K562 (cell line): ENCODE measurements around the gene GAS2L2. TPM values are rescaled to one million over a fixed set of nuclear protein-coding genes. Genes with fewer than 3 reads are reported as not detected.

ENCODE experiments used
- polyA plus RNA-seq, 8 experiments: library from polyadenylated mRNA; depleted of rRNA in 4 of 8; stranded (reverse) in 5 of 8; unstranded in 3 of 8; fragments of >200 nt; fragmentation: Nextera tagmentation in 2 of 8; fragmentation: Illumina TruSeq in 1 of 8; extraction: Ambion mirVana in 2 of 8; extraction: Trizol in 1 of 8; gene quantifications; 2 replicates each; pipeline versions ENCODE4 v1.2.1 to v1.2.3, GENCODE V29; 2011 to 2014; ENCODE audit warnings: inconsistent platforms in 1 of 8, missing spikeins in 1 of 8
- total RNA-seq, 7 experiments: library from RNA; depleted of rRNA in 6 of 7; stranded (reverse); fragments of >200 nt in 6 of 7; fragmentation: Illumina TruSeq in 2 of 7; extraction: Trizol in 2 of 7; gene quantifications; 2 replicates each; pipeline versions ENCODE4 v1.2.1 to v1.2.3, GENCODE V29; 2011 to 2021; ENCODE audit warnings: low replicate concordance in 1 of 7

The GAS2L2 gene
- total and polyA plus RNA-seq, 9 of the 15 experiments (the other 6 are each of a cell fraction or from before 2014, with no cell fraction given) = not detected

Other genes starting within 250 kb of the GAS2L2 start
Only the 7 nearest of the 15 such genes appear.
- 90.5 and 115 TPM in 2 replicates for gene AP2B1, start 165.9 kb downstream of the GAS2L2 start, total RNA-seq (2014; rRNA removed)
- gene AP2B1, start 165.9 kb downstream of the GAS2L2 start, total RNA-seq (2014; rRNA removed; fragmentation: Illumina TruSeq; extraction: Trizol) = 114 and 135 TPM in 2 replicates
- 82.0 and 85.9 TPM in 2 replicates for gene AP2B1, start 165.9 kb downstream of the GAS2L2 start, total RNA-seq (2015; rRNA removed; fragmentation: Illumina TruSeq; extraction: Trizol)
- gene AP2B1, start 165.9 kb downstream of the GAS2L2 start, total RNA-seq (2021) = 221 and 245 TPM in 2 replicates
- gene AP2B1, start 165.9 kb downstream of the GAS2L2 start, polyA plus RNA-seq (2011; rRNA removed) = 154 and 287 TPM in 2 replicates
- 191 and 204 TPM in 2 replicates for gene AP2B1, start 165.9 kb downstream of the GAS2L2 start, polyA plus RNA-seq (2014; fragmentation: Illumina TruSeq; extraction: Trizol)
- gene AP2B1, start 165.9 kb downstream of the GAS2L2 start, polyA plus RNA-seq (2014; fragmentation: Nextera tagmentation; extraction: Ambion mirVana) = 10 to 100 TPM; 60.1 to 63.6 TPM
- gene AP2B1, start 165.9 kb downstream of the GAS2L2 start, polyA plus RNA-seq (2014; rRNA removed) = 105 and 126 TPM in 2 replicates
- 0.14 and 0.16 TPM in 2 replicates for gene RASL10B, start 21.6 kb downstream of the GAS2L2 start, total RNA-seq (2014; rRNA removed)
- 0.04 and 0.06 TPM in 2 replicates for gene RASL10B, start 21.6 kb downstream of the GAS2L2 start, total RNA-seq (2014; rRNA removed; fragmentation: Illumina TruSeq; extraction: Trizol)
- gene RASL10B, start 21.6 kb downstream of the GAS2L2 start, total RNA-seq (2015; rRNA removed; fragmentation: Illumina TruSeq; extraction: Trizol) = 0.07 and 0.11 TPM in 2 replicates
- 0.11 and 0.22 TPM in 2 replicates for gene RASL10B, start 21.6 kb downstream of the GAS2L2 start, total RNA-seq (2021)
- 0.16 and 0.31 TPM in 2 replicates for gene RASL10B, start 21.6 kb downstream of the GAS2L2 start, polyA plus RNA-seq (2011; rRNA removed)
- gene RASL10B, start 21.6 kb downstream of the GAS2L2 start, polyA plus RNA-seq (2014; fragmentation: Illumina TruSeq; extraction: Trizol) = 0.11 and 0.12 TPM in 2 replicates
- gene RASL10B, start 21.6 kb downstream of the GAS2L2 start, polyA plus RNA-seq (2014; fragmentation: Nextera tagmentation; extraction: Ambion mirVana) = not detected
- 0.03 and 0.27 TPM in 2 replicates for gene RASL10B, start 21.6 kb downstream of the GAS2L2 start, polyA plus RNA-seq (2014; rRNA removed)
- not detected in 2 replicates for gene C17orf50, start 7.6 kb upstream of the GAS2L2 start, total RNA-seq (2014; rRNA removed)
- gene C17orf50, start 7.6 kb upstream of the GAS2L2 start, total RNA-seq (2014; rRNA removed; fragmentation: Illumina TruSeq; extraction: Trizol) = not detected in 2 replicates
- not detected in 2 replicates for gene C17orf50, start 7.6 kb upstream of the GAS2L2 start, total RNA-seq (2015; rRNA removed; fragmentation: Illumina TruSeq; extraction: Trizol)
- gene C17orf50, start 7.6 kb upstream of the GAS2L2 start, total RNA-seq (2021) = not detected in 2 replicates
- not detected in 2 replicates for gene C17orf50, start 7.6 kb upstream of the GAS2L2 start, polyA plus RNA-seq (2011; rRNA removed)
- gene C17orf50, start 7.6 kb upstream of the GAS2L2 start, polyA plus RNA-seq (2014; fragmentation: Illumina TruSeq; extraction: Trizol) = not detected in 2 replicates
- gene C17orf50, start 7.6 kb upstream of the GAS2L2 start, polyA plus RNA-seq (2014; fragmentation: Nextera tagmentation; extraction: Ambion mirVana) = not detected
- not detected in 2 replicates for gene C17orf50, start 7.6 kb upstream of the GAS2L2 start, polyA plus RNA-seq (2014; rRNA removed)
- not detected in 2 replicates for gene MMP28, start 42.4 kb upstream of the GAS2L2 start, total RNA-seq (2014; rRNA removed)
- not detected in 2 replicates for gene MMP28, start 42.4 kb upstream of the GAS2L2 start, total RNA-seq (2014; rRNA removed; fragmentation: Illumina TruSeq; extraction: Trizol)
- gene MMP28, start 42.4 kb upstream of the GAS2L2 start, total RNA-seq (2015; rRNA removed; fragmentation: Illumina TruSeq; extraction: Trizol) = not detected in 2 replicates
- not detected in 2 replicates for gene MMP28, start 42.4 kb upstream of the GAS2L2 start, total RNA-seq (2021)
- not detected in 2 replicates for gene MMP28, start 42.4 kb upstream of the GAS2L2 start, polyA plus RNA-seq (2011; rRNA removed)
- not detected in 2 replicates for gene MMP28, start 42.4 kb upstream of the GAS2L2 start, polyA plus RNA-seq (2014; fragmentation: Illumina TruSeq; extraction: Trizol)
- gene MMP28, start 42.4 kb upstream of the GAS2L2 start, polyA plus RNA-seq (2014; fragmentation: Nextera tagmentation; extraction: Ambion mirVana) = not detected
- gene MMP28, start 42.4 kb upstream of the GAS2L2 start, polyA plus RNA-seq (2014; rRNA removed) = not detected in 2 replicates
- gene TAF15, start 56.2 kb upstream of the GAS2L2 start, total RNA-seq (2014; rRNA removed) = 50.2 and 54.5 TPM in 2 replicates
- gene TAF15, start 56.2 kb upstream of the GAS2L2 start, total RNA-seq (2014; rRNA removed; fragmentation: Illumina TruSeq; extraction: Trizol) = 56.8 and 64.3 TPM in 2 replicates
- 45.9 and 50.7 TPM in 2 replicates for gene TAF15, start 56.2 kb upstream of the GAS2L2 start, total RNA-seq (2015; rRNA removed; fragmentation: Illumina TruSeq; extraction: Trizol)
- 178 and 213 TPM in 2 replicates for gene TAF15, start 56.2 kb upstream of the GAS2L2 start, total RNA-seq (2021)
- gene TAF15, start 56.2 kb upstream of the GAS2L2 start, polyA plus RNA-seq (2011; rRNA removed) = 60.0 and 77.7 TPM in 2 replicates
- gene TAF15, start 56.2 kb upstream of the GAS2L2 start, polyA plus RNA-seq (2014; fragmentation: Illumina TruSeq; extraction: Trizol) = 267 and 272 TPM in 2 replicates
- 10 to 100 TPM in 1 of 2 experiments, 1 to 10 TPM in 1; 4.1 to 22.7 TPM for gene TAF15, start 56.2 kb upstream of the GAS2L2 start, polyA plus RNA-seq (2014; fragmentation: Nextera tagmentation; extraction: Ambion mirVana)
- gene TAF15, start 56.2 kb upstream of the GAS2L2 start, polyA plus RNA-seq (2014; rRNA removed) = 142 and 171 TPM in 2 replicates
- gene HEATR9, start 115.7 kb upstream of the GAS2L2 start, total RNA-seq (2014; rRNA removed) = not detected in 2 replicates
- not detected in 2 replicates for gene HEATR9, start 115.7 kb upstream of the GAS2L2 start, total RNA-seq (2014; rRNA removed; fragmentation: Illumina TruSeq; extraction: Trizol)
- gene HEATR9, start 115.7 kb upstream of the GAS2L2 start, total RNA-seq (2015; rRNA removed; fragmentation: Illumina TruSeq; extraction: Trizol) = not detected in 2 replicates
- gene HEATR9, start 115.7 kb upstream of the GAS2L2 start, total RNA-seq (2021) = not detected in 2 replicates
- not detected in 2 replicates for gene HEATR9, start 115.7 kb upstream of the GAS2L2 start, polyA plus RNA-seq (2011; rRNA removed)
- gene HEATR9, start 115.7 kb upstream of the GAS2L2 start, polyA plus RNA-seq (2014; fragmentation: Illumina TruSeq; extraction: Trizol) = not detected in 2 replicates
- gene HEATR9, start 115.7 kb upstream of the GAS2L2 start, polyA plus RNA-seq (2014; fragmentation: Nextera tagmentation; extraction: Ambion mirVana) = not detected
- gene HEATR9, start 115.7 kb upstream of the GAS2L2 start, polyA plus RNA-seq (2014; rRNA removed) = not detected in 2 replicates
- gene CCL5, start 127.1 kb upstream of the GAS2L2 start, total RNA-seq (2014; rRNA removed) = 0.08 and 0.18 TPM in 2 replicates
- 0.16 TPM in 1 of 2 replicates, not detected in the other for gene CCL5, start 127.1 kb upstream of the GAS2L2 start, total RNA-seq (2014; rRNA removed; fragmentation: Illumina TruSeq; extraction: Trizol)
- 0.18 and 0.23 TPM in 2 replicates for gene CCL5, start 127.1 kb upstream of the GAS2L2 start, total RNA-seq (2015; rRNA removed; fragmentation: Illumina TruSeq; extraction: Trizol)
- 0.56 and 0.58 TPM in 2 replicates for gene CCL5, start 127.1 kb upstream of the GAS2L2 start, total RNA-seq (2021)
- gene CCL5, start 127.1 kb upstream of the GAS2L2 start, polyA plus RNA-seq (2011; rRNA removed) = 0.08 and 0.53 TPM in 2 replicates
- gene CCL5, start 127.1 kb upstream of the GAS2L2 start, polyA plus RNA-seq (2014; fragmentation: Illumina TruSeq; extraction: Trizol) = 0.43 TPM in 2 replicates
- under 1 TPM; 0.46 to 0.59 TPM for gene CCL5, start 127.1 kb upstream of the GAS2L2 start, polyA plus RNA-seq (2014; fragmentation: Nextera tagmentation; extraction: Ambion mirVana)
- 0.30 and 0.49 TPM in 2 replicates for gene CCL5, start 127.1 kb upstream of the GAS2L2 start, polyA plus RNA-seq (2014; rRNA removed)